K562 (cell line): Measurements from ENCODE around the gene CNOT1. TPM values are rescaled to one million over a fixed set of nuclear protein-coding genes. Genes with fewer than 3 reads are reported as not detected.

Experiments used
- AFF4 ChIP-seq: sonication (generic); formaldehyde crosslinking; IDR thresholded peaks from 2 replicates; pipeline ENCODE4 v1.8.0; 2023; ENCODE audit warnings: mild to moderate bottlenecking, missing genetic modification reagents
- C11orf30 ChIP-seq: fragments of 450-650 bp; IDR thresholded peaks from 2 replicates; pipeline ENCODE4 v1.6.1; 2016; ENCODE audit warnings: low read depth, mild to moderate bottlenecking
- MCM3 ChIP-seq: fragments of 450-650 bp; IDR thresholded peaks from 2 replicates; pipeline ENCODE4 v1.6.1; 2016
- MYBL2 ChIP-seq, 2 experiments: fragments of 450-650 bp in 1 of 2; sonication (generic) in 1 of 2; formaldehyde crosslinking in 1 of 2; IDR thresholded peaks; 2 replicates each; pipeline versions ENCODE4 v1.6.1 to v1.8.1; 2017 to 2022; ENCODE audit warnings: borderline replicate concordance in 1 of 2, inconsistent platforms in 1 of 2, low read depth in 1 of 2, mild to moderate bottlenecking in 1 of 2, missing genetic modification reagents in 1 of 2, moderate library complexity in 1 of 2
- POLR3A ChIP-seq: IDR thresholded peaks from 2 replicates; pipeline ENCODE4 v1.6.1; 2011; ENCODE audit warnings: borderline replicate concordance, mild to moderate bottlenecking, moderate library complexity; ENCODE audit not compliant: insufficient read length, insufficient read depth; ENCODE audit errors: extremely low read depth
- RBM25 ChIP-seq: fragments of 200-400 bp; formaldehyde crosslinking; IDR thresholded peaks from 2 replicates; pipeline ENCODE4 v1.6.1; 2018; ENCODE audit warnings: low read length, low read depth, moderate library complexity; ENCODE audit not compliant: severe bottlenecking
- RNF2 ChIP-seq: sonication (generic); IDR thresholded peaks from 2 replicates; pipeline ENCODE4 v1.6.1; 2016
- TOE1 ChIP-seq, 2 experiments: fragments of 450-650 bp in 1 of 2; sonication (generic) in 1 of 2; formaldehyde crosslinking in 1 of 2; IDR thresholded peaks; 2 replicates each; pipeline versions ENCODE4 v1.7.1 to v1.8.0; 2016 to 2022; ENCODE audit warnings: borderline replicate concordance in 2 of 2, mild to moderate bottlenecking in 2 of 2, antibody characterized with exemption in 1 of 2, inconsistent platforms in 1 of 2, low read depth in 1 of 2, missing genetic modification reagents in 1 of 2, moderate library complexity in 1 of 2
- TRIM28 ChIP-seq: fragments of 450-650 bp; IDR thresholded peaks from 2 replicates; pipeline ENCODE4 v1.6.1; 2017
- ZFP91 ChIP-seq: sonication (generic); formaldehyde crosslinking; IDR thresholded peaks from 2 replicates; pipeline ENCODE4 v1.8.0; 2022; ENCODE audit warnings: mild to moderate bottlenecking, missing genetic modification reagents
- polyA plus RNA-seq, 8 experiments: library from polyadenylated mRNA; depleted of rRNA in 4 of 8; stranded (reverse) in 5 of 8; unstranded in 3 of 8; fragments of >200 nt; fragmentation: Nextera tagmentation in 2 of 8; fragmentation: Illumina TruSeq in 1 of 8; extraction: Ambion mirVana in 2 of 8; extraction: Trizol in 1 of 8; gene quantifications; 2 replicates each; pipeline versions ENCODE4 v1.2.1 to v1.2.3, GENCODE V29; 2011 to 2014; ENCODE audit warnings: inconsistent platforms in 1 of 8, missing spikeins in 1 of 8
- total RNA-seq, 7 experiments: library from RNA; depleted of rRNA in 6 of 7; stranded (reverse); fragments of >200 nt in 6 of 7; fragmentation: Illumina TruSeq in 2 of 7; extraction: Trizol in 2 of 7; gene quantifications; 2 replicates each; pipeline versions ENCODE4 v1.2.1 to v1.2.3, GENCODE V29; 2011 to 2021; ENCODE audit warnings: low replicate concordance in 1 of 7
- TF ChIP-seq, protein P1 (sequence below): sonication (generic); formaldehyde crosslinking; IDR thresholded peaks from 2 replicates; pipeline ENCODE4 v1.8.1; 2023; ENCODE audit warnings: mild to moderate bottlenecking, missing genetic modification reagents
- TF ChIP-seq, protein P2 (sequence below): fragments of 250-450 bp; sonication (Bioruptor Pico); IDR thresholded peaks from 2 replicates; pipeline ENCODE4 v1.8.0; 2022; ENCODE audit warnings: moderate library complexity, mild to moderate bottlenecking, inconsistent platforms
- TF ChIP-seq, protein P3 (sequence below): IDR thresholded peaks from 2 replicates; pipeline ENCODE4 v1.6.1; 2011; ENCODE audit warnings: borderline replicate concordance, low read depth, mild to moderate bottlenecking, moderate library complexity, low read length; ENCODE audit not compliant: insufficient read depth, poor library complexity, severe bottlenecking

Gene CNOT1
- total and polyA plus RNA-seq, 9 of the 15 experiments (the other 6 are each of a cell fraction or from before 2014, with no cell fraction given), result 110 to 270 (median 220) TPM

DNA sequence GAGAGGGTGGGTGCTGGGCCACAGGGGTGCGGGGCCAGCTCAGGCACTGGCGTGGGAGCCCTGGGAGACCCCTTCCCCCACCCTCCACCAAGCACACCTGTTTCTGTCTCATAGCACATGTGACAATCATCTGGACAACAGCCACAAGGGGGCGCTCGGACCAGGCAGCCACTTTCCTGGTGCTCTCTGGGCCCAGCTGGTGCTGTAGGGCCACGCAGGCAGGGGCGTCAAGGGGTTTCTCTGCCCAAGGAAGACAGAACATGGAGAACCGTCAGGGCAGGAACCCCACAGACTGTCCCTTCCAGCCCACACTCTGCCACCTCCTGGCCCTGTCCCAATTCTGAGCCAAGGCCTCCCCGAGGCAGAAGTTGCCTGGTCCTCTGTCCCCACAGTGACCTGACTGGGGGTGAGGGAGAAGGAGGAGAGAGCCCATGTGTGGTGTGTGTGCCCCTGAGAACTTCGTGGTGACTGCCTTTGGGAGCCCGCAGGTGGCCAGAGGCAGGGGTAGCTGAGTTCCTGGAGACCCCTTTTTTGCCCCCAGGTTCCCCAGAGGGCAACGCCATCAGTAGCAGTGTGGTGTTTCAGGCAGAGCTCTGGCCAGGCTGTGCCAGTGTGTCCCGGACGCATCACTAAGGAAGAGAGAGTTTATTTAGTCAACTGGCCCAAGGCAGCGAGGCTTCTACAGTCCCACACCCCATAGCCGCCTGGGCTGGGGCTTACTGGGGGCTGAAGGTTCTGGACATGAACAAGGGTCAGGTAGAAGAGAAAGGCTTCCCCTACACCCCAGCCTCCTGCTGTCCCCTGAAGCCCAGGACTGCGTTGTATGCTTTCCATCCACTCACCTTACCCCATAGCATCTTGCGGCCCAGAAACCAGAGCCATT is 117.5 kb downstream of the CNOT1 start (continued):
- TF ChIP-seq MCM3 (no peak), RBM25 (no peak), TRIM28 (no peak), TOE1 (IDR thresholded peaks at IDR 0.05; ENCODE audit: borderline replicate concordance) (peak; percentile 37; the same call in 1 of the 2 replicates), TOE1 (CRISPR knock-in tag; IDR thresholded peaks at IDR 0.05; ENCODE audit: borderline replicate concordance, low read depth) (no peak), MYBL2 (IDR thresholded peaks at IDR 0.05; ENCODE audit: low read depth) (no peak), MYBL2 (CRISPR knock-in tag; IDR thresholded peaks at IDR 0.05; ENCODE audit: borderline replicate concordance) (no peak), C11orf30 (no peak), AFF4 (CRISPR knock-in tag) (0 out of 2 replicates have a peak, but pooled peaks have one; percentile 25), ZFP91 (CRISPR knock-in tag) (no peak), POLR3A (no peak), RNF2 (no peak)
- TF ChIP-seq, protein P1, sequence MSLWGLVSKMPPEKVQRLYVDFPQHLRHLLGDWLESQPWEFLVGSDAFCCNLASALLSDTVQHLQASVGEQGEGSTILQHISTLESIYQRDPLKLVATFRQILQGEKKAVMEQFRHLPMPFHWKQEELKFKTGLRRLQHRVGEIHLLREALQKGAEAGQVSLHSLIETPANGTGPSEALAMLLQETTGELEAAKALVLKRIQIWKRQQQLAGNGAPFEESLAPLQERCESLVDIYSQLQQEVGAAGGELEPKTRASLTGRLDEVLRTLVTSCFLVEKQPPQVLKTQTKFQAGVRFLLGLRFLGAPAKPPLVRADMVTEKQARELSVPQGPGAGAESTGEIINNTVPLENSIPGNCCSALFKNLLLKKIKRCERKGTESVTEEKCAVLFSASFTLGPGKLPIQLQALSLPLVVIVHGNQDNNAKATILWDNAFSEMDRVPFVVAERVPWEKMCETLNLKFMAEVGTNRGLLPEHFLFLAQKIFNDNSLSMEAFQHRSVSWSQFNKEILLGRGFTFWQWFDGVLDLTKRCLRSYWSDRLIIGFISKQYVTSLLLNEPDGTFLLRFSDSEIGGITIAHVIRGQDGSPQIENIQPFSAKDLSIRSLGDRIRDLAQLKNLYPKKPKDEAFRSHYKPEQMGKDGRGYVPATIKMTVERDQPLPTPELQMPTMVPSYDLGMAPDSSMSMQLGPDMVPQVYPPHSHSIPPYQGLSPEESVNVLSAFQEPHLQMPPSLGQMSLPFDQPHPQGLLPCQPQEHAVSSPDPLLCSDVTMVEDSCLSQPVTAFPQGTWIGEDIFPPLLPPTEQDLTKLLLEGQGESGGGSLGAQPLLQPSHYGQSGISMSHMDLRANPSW, result no peak
- TF ChIP-seq, protein P2, sequence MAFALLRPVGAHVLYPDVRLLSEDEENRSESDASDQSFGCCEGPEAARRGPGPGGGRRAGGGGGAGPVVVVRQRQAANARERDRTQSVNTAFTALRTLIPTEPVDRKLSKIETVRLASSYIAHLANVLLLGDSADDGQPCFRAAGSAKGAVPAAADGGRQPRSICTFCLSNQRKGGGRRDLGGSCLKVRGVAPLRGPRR (CRISPR knock-in tag), result no peak
- TF ChIP-seq, protein P3, sequence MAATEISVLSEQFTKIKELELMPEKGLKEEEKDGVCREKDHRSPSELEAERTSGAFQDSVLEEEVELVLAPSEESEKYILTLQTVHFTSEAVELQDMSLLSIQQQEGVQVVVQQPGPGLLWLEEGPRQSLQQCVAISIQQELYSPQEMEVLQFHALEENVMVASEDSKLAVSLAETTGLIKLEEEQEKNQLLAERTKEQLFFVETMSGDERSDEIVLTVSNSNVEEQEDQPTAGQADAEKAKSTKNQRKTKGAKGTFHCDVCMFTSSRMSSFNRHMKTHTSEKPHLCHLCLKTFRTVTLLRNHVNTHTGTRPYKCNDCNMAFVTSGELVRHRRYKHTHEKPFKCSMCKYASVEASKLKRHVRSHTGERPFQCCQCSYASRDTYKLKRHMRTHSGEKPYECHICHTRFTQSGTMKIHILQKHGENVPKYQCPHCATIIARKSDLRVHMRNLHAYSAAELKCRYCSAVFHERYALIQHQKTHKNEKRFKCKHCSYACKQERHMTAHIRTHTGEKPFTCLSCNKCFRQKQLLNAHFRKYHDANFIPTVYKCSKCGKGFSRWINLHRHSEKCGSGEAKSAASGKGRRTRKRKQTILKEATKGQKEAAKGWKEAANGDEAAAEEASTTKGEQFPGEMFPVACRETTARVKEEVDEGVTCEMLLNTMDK, result peak; percentile 83
